GM18858 (cell line): ENCODE measurements around the gene SMIM29.

Experiments used
- ATAC-seq: cut with Tn5 transposase; IDR thresholded peaks from one replicate; pipeline ENCODE4 v1.9.1; 2021; ENCODE audit not compliant: unreplicated experiment

The SMIM29 gene

DNA sequence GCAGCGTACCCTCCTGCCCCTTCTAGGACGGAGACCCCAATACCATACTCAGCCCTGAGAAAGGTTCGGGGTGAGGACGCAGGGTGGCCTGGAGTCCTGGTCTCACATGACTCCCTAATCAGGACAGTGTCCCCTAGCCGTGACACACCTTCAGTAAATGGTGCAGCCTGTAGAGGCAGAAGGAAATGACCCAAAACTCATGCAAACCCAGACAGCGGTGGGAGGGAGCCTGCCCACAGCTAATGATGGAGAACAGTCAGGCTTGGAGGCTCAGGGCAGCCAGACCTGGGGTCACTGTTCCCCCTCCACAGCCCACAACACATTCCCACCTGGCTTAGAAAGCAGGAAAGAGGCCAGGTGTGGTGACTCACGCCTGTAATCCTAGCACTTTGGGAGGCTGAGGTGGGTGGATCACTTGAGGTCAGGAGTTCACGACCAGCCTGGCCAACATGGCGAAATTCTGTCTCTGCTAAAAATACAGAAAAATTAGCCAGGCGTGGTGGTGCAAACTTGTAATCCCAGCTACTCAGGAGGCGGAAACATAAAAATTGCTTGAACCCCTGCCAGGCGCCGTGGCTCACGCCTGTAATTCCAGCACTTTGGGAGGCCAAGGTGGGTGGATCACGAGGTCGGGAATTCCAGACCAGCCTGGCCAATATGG, 20.9 kb downstream of the SMIM29 start:
- ATAC-seq, result no peak

GRCh38 chr6:34226731-34227586, 21.8 kb downstream of the SMIM29 start:
- no peak for ATAC-seq

GRCh38 chr6:34226066-34226465, 22.7 kb downstream of the SMIM29 start:
- no peak for ATAC-seq

GRCh38 chr6:34225551-34225950, 23.3 kb downstream of the SMIM29 start:
- ATAC-seq, result no peak

GRCh38 chr6:34223956-34224940, 24.6 kb downstream of the SMIM29 start:
- ATAC-seq, result peak; percentile 77

- ATAC-seq, result no peak
Observed at GRCh38 chr6:34223381-34223955, 25.3 kb downstream of the SMIM29 start.

DNA sequence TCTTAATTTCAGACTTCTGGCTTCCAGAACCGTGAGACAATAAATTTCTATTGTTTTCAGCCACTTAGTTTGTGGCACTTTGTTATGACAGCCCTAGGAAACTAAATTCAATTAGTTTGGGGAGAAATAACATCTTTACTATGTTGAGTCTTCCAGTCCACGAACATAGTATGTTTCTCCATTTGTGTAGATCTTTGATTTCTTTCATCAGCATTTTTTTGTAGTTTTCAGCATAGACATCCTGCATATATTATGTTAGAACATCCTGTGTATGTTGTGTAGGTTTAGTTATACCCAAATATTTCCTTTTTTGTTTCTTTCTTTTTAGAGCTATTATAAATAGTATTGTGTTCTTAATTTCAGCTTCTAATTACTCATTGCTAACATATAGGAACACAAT, 30.1 kb downstream of the SMIM29 start:
- no peak for ATAC-seq

DNA sequence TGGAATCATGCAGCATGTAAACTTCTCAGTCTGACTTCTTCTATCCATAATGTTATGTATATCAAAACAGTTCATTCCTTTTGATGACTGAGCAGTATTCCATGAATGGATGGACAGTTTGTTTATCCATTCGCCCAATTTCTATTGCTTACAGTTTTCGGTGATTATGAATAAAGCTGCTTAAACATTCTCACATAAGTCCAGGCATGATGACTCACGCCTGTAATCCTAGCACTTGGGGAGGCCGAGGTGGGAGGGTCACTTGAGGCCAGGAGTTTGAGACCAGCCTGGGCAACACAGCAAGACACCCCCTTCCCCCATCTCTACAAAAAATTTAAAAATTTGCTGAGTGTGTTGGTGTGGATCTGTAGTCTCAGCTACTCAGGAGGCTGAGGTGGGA, 35.0 kb downstream of the SMIM29 start:
- no peak for ATAC-seq

- ATAC-seq, result no peak
Observed at GRCh38 chr6:34207695-34208443, 40.9 kb downstream of the SMIM29 start.

DNA sequence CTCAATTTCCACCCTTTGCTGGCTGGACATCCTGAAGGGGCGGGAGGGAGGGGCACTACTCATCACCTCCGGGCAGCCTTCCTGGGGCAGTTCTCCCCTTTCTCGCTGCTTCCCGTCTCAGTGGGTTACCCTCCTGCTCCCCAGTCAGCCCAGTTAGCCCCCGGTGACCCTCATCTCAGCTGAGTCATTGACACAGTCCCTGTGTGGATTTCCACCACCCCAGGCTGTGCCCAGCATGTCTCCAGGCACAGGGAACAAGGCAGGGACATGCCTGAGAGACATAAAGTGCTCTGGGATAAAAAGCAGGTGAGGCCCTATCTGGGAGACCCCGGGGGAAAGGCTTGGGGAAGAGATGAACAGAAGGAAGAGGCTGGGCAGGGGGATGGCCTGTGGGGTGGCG, 42.1 kb downstream of the SMIM29 start:
- ATAC-seq, result no peak

GRCh38 chr6:34205916-34206315, 42.9 kb downstream of the SMIM29 start:
- no peak for ATAC-seq

- no peak for ATAC-seq
Observed at GRCh38 chr6:34205466-34205865, 43.3 kb downstream of the SMIM29 start.

GRCh38 chr6:34204693-34205092, 44.1 kb downstream of the SMIM29 start:
- ATAC-seq, result no peak

DNA sequence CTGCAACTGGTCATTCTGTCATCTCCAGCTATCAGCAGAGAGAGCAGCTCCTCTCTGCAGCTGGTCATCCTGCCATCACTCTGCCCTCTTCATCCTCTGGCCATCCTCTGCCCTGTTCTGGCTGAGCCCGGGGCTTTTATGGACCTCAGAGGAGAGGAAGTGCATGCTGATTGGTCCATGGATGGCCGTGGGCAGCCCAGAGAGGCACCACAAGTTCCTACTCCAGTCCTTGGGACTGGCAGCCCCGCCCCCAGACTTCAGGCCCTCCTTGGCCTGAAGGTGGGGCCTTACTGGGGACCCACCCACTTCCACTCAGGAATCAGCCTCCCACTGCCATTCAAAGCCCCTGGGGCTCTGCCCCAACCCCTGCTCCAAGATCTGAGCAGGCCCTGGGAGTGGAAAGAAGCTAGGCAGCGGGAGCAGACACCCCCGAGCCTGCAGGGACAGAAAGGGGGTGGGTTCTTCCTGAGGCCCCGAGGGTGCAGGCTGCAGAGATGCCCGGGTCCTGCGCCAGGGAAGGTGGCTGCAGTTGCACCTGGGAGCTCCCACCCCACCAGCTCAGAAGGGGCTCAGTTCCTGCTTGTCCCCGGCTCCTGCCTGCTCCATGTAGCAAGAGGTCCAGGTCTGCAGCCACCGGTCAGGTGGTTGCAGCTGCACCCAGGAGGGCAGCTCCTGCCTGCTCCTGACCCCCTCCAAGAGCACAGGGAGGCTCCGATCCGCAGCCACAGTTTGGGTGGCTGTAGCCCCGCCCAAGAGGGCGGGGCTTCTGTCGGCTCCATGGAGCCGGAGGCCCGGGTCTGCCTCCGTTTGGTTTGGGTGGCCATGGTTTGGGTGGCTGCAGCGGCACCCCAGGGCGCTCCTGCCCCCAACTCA, 46.2 kb downstream of the SMIM29 start:
- ATAC-seq, result no peak

DNA sequence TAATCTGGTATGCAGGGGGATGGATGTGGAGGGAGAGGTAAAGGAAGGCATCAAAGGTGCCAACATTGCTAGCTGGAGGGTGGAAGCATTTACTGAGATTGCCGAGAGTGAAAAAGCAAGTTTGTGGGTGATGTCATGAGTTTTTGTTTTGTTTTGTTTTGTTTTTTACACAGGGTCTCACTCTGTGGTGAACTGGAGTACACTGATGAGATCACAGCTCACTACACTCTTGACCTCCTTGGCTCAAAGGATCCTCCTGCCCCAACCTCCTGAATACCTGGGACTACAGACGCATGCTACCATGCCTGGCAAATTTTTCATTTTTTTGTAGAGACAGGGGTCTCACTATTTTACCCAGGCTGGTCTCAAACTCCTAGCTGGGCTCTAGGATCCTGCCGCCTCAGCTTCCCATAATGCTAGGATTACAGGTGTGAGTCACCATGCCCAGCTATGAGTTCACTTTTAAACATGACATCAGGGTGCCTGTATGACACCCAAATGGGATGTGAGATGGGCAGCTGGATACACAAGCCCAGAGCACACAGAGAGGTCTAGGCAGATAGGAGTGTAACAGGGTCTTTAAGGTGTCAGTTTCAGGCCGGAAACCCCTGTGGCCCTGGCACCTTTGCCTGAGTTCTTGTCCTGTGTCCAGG, 47.2 kb downstream of the SMIM29 start:
- ATAC-seq, result no peak

- ATAC-seq, result no peak
Observed at GRCh38 chr6:34200340-34200971, 48.4 kb downstream of the SMIM29 start.

DNA sequence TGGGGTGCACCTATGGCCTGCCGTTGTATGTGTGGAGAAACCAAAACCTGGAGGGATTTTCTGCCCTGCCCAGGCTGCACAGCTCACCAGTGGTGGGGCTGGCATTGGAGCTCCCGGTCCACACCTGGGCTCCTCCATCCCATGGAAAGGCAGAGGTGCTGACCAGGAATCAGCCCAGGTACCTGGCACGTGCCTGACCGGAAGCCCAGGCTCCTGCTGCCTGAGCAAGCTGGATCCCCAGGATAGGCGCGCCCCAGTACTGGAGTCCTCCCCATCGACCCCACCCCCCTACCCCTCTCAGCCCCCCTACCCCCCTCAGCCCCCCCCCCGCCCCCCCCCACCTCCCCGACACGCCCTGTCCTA, 52.0 kb downstream of the SMIM29 start:
- no peak for ATAC-seq
